HepG2 (cell line): Measurements from ENCODE around the gene VEGFC. TPM values are rescaled to one million over a fixed set of nuclear protein-coding genes. Genes with fewer than 3 reads are reported as not detected.

Experiments
- ATF5 ChIP-seq: sonication (generic); formaldehyde crosslinking; IDR thresholded peaks from 2 replicates; pipeline ENCODE4 v1.4.0; 2020; ENCODE audit warnings: mild to moderate bottlenecking, low read depth, missing genetic modification reagents
- DZIP1 ChIP-seq: sonication (generic); formaldehyde crosslinking; IDR thresholded peaks from 2 replicates; pipeline ENCODE4 v1.5.0; 2020; ENCODE audit warnings: mild to moderate bottlenecking, missing genetic modification reagents
- REL ChIP-seq: sonication (generic); formaldehyde crosslinking; conservative IDR thresholded peaks from 2 replicates; pipeline ENCODE4 v1.8.0; 2022; ENCODE audit warnings: mild to moderate bottlenecking, missing genetic modification reagents, moderate library complexity
- RFXAP ChIP-seq: sonication (generic); formaldehyde crosslinking; IDR thresholded peaks from 2 replicates; pipeline ENCODE4 v1.4.0; 2020; ENCODE audit warnings: missing genetic modification reagents, borderline replicate concordance
- SRSF1 ChIP-seq: fragments of 200-400 bp; formaldehyde crosslinking; optimal IDR thresholded peaks from 2 replicates; pipeline ENCODE3; 2017; ENCODE audit warnings: mild to moderate bottlenecking, low read depth, low read length, moderate library complexity
- TFE3 ChIP-seq: IDR thresholded peaks from 2 replicates; pipeline ENCODE4 v1.6.1; 2016
- TRAFD1 ChIP-seq: sonication (generic); formaldehyde crosslinking; IDR thresholded peaks from 2 replicates; pipeline ENCODE4 v1.5.1; 2020; ENCODE audit warnings: missing genetic modification reagents, mild to moderate bottlenecking, borderline replicate concordance
- ZBTB2 ChIP-seq: sonication (generic); formaldehyde crosslinking; IDR thresholded peaks from 2 replicates; pipeline ENCODE4 v1.8.0; 2022; ENCODE audit warnings: low read depth, missing genetic modification reagents
- ZNF18 ChIP-seq: sonication (generic); formaldehyde crosslinking; IDR thresholded peaks from 2 replicates; pipeline ENCODE4 v1.8.0; 2022; ENCODE audit warnings: mild to moderate bottlenecking, missing genetic modification reagents; ENCODE audit not compliant: insufficient replicate concordance
- ZNF770 ChIP-seq: sonication (generic); formaldehyde crosslinking; IDR thresholded peaks from 2 replicates; pipeline ENCODE4 v1.5.0; 2020; ENCODE audit warnings: mild to moderate bottlenecking, missing genetic modification reagents
- ZNF816 ChIP-seq: sonication (generic); formaldehyde crosslinking; IDR thresholded peaks from 2 replicates; pipeline ENCODE4 v1.8.0; 2022; ENCODE audit warnings: missing genetic modification reagents, mild to moderate bottlenecking, borderline replicate concordance
- polyA plus RNA-seq, 8 experiments: library from polyadenylated mRNA; depleted of rRNA in 3 of 8; stranded (reverse) in 7 of 8; unstranded in 1 of 8; fragments of >200 nt; fragmentation: Illumina TruSeq in 4 of 8; extraction: Trizol in 4 of 8; gene quantifications; 2 replicates each; pipeline versions ENCODE4 v1.2.1 to v1.2.3, GENCODE V29; 2011 to 2016; ENCODE audit warnings: low read depth in 4 of 8, missing spikeins in 1 of 8, mixed read lengths in 1 of 8; ENCODE audit not compliant: insufficient read depth in 1 of 8
- total RNA-seq, 5 experiments: library from RNA; depleted of rRNA; stranded (reverse); fragments of >200 nt; fragmentation: Illumina TruSeq; extraction: Trizol; gene quantifications; 2 replicates each; pipeline ENCODE4 v1.2.3, GENCODE V29; 2016; ENCODE audit warnings: low read depth in 1 of 5

The VEGFC gene
- total and polyA plus RNA-seq, 2 of the 13 experiments (the other 11 are each of a cell fraction or from before 2014, with no cell fraction given), result not detected

GRCh38 chr4:176814770-176815169 lies 22.0 kb upstream of the VEGFC start (continued):
- TF ChIP-seq TRAFD1 (CRISPR knock-in tag), result no peak
- no peak for TF ChIP-seq RFXAP (CRISPR knock-in tag)
- no peak for TF ChIP-seq ZBTB2 (CRISPR knock-in tag)
- TF ChIP-seq SRSF1, result no peak
- no peak for TF ChIP-seq TFE3 (CRISPR knock-in tag)
- no peak for TF ChIP-seq ATF5 (CRISPR knock-in tag)
- TF ChIP-seq DZIP1, result no peak
- TF ChIP-seq ZNF770 (CRISPR knock-in tag), result no peak
- no peak for TF ChIP-seq REL (CRISPR knock-in tag)
- no peak for TF ChIP-seq ZNF18 (CRISPR knock-in tag)
- no peak for TF ChIP-seq ZNF816 (CRISPR knock-in tag)
